NCI-H460 (cell line): ENCODE results near the gene CARS2. TPM values are rescaled to one million over a fixed set of nuclear protein-coding genes. Genes with fewer than 3 reads are reported as not detected.
"Not testable (repeated sequence)": the region's sequence is repeated elsewhere in the genome, so short reads cannot be mapped to it uniquely, and the experiment has no call there.

Experiments
- DNase-seq: peaks from one replicate; pipeline ENCODE4 v3.0.0-alpha.2; 2016; ENCODE audit warnings: low read depth; ENCODE audit errors: extremely low read depth
- total RNA-seq: library from RNA; depleted of rRNA; stranded (reverse); fragments of >200 nt; shearing (Covaris generic); gene quantifications from 2 replicates; pipeline ENCODE4 v1.2.3, GENCODE V29; 2014

Gene CARS2
- total RNA-seq, 1 experiment from 2014 or later: 34.9 TPM

DNA sequence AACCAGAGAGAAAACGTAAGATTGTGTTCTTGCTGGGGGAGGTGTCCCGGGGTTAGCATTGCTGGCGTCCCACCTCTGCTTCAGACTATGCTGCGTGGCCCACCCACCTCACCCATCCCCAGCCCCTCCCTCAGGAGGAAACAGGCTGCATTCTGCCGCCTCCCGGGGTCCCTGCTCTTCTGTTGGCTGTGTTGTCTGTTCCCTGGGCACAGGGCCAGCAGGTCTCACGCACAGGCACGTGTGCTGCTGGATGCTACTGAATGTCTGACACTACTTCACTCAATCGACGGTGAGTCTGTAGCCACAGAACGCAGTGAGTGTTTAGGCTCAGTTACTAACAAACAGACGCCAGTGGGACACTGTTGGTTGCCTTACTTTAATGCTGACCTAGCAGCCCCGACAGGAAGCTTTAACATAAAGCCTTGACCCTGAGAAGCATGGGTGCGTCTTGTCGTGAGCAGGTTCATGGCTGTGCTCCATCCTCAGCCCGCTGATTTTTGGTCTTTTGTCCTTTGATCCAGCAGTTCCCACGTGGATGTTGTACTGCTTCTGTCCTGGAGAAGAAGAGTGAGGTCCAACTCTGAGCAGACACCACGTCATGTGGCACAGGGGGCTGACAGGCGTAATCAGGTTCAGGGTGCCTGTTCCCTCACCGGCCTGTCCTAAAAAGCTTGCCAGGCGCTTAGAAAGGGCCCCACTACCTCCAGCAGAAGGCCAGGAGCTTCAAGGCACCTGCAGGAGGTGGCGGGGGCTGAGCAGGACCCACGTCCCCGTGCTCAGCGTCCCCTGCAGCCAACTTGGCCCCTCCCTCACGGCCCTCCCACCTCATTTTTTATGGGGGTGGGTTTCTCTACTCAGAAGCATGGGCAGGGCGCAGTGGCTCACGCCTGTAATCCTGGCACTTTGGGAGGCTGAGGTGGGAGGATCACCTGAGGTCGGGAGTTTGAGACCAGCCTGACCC is 64.6 kb downstream of the CARS2 start:
- no peak for DNase-seq

DNA sequence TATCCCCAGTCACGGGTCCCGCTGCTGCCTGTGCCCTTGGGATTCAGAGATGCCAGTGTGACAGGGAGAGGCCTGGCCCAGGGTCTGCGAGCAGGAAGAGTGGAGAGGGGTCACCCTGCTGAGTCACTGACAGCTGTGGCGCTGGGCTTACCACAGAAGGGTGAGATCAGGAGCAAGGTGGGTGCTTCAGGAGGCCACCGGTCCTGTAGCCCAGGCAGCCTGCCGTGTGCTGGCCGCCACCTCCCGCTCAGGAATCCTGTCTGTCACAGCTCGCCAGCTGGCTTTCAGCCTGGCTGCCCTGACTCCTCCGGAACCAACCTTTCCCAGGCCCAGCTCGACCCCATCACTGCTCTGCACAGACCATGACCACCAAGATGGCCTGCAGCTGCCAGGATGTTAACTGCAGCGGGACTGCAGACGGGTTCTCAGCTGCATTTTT is 65.3 kb downstream of the CARS2 start:
- no peak for DNase-seq

DNA sequence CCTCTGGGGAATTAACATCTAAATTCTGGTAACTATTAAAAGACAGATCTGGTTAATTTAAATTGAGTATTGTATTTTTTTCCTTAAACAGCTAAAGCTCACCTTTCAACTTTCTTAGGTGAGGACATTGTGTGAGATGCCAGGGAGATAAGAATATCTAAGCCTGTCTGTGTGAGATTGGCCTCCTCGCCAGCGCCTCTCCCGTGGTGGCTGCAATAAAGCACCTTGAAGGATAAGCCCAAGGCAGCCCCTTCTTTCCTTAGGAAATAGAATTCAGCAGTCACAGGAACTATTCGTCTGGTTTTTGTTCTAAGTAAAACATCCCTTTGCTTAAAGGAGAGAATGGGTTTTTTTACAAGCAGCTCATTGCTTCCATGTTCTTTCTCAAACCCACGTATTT is 66.0 kb downstream of the CARS2 start:
- DNase-seq: no peak

DNA sequence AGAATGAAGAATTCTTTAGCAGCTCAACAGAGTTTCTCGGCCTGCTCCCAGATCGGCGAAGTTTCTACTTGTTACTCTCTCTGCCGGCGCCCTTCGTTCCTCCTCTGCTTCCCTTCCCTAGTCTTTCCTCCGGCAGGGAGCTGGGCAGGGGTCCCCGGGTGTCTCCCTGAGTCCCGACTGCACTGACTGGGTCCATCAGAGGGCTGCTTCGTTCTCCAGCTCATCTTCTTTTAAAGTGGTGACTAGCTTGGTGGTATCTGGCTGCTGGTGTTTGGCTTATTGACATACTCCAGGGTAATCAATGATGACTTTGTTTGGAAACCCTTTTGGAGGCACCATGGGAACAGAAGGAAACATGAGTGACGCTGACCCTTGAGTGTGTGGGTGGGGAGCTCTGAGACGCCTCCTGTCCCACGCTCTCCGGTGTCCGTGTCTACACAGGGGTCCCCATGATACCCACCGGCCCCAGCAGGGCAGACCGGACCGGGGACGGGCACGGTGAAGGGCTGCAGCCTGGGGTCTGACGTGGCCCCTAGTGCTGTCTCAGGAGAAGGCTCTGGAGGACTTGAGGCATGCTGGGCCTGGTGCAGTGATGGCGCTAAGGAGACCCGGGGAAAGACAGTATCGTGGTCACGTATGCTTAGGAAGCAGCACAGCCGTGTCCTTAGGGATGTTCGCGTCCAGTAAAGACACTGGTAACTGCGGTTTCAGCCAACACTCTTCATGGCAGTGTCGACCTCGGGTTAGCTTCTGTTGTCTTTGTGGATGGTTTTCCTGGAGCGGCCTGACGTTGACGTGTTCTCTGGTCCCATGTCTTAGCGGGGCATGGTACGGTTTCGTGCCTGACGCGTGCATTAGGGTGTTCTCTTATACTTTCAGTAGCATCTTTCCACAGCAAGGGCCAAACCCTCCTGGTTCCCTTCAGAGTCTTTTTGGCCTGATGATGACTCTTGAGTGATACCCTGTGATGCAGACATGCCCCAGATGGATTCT is 66.8 kb downstream of the CARS2 start:
- DNase-seq: no peak

DNA sequence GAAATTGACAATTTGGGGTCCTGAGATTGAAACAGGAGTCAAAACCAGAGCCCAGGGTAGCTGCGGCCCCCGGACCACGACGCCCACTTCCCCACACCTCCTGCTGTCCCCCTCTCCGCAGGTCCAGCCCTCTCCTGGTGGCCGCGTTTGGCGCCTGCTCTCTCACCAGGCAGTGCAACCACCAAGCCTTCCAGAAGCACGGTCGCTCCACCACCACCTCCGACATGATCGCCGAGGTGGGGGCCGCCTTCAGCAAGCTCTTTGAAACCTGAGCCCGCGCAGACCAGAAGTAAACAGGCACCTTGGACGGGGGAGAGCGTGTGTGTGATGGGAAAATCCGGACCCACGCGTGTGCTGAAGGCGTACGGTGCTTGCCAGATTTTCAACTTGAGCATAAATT is 67.7 kb downstream of the CARS2 start:
- no peak for DNase-seq

DNA sequence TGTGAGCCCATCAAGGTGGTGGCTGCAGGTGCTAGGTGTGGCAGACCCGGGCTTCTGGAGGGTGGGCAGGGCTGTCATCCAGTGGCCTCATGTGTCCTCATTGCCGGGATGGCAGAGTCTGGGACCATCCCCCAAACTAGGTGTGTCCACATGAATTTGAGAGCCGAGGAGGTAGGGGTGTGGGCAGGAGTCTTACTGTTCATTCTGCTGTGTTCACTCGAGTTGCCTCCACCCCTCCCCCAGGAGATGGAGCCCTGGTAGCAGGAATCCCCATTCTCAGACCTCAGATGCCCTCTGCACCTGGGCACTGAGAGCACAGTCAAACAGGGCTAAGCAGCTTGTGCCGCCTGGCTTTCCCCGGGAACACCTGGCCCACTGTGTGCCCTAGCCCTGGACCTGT is 68.2 kb downstream of the CARS2 start:
- no peak for DNase-seq

DNA sequence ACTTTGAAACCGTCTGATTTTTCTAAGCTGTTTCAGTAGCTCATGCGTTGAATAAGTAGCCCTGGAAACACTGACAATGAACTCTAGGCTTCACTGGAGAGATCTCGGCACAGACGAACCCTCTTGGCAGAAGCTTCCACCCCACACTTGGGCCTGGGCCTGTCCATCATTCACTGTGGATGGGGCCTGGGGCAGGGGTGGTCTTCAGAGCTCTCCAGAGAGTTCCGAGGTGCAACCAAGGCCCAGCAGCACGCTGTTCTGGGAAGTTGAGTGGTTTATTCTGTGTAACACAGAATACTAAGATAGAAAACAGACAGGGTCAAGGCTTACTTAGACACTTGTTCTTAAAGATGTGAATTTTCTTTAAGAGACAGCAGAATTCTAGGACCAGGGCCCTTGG is 68.6 kb downstream of the CARS2 start:
- DNase-seq: no peak

DNA sequence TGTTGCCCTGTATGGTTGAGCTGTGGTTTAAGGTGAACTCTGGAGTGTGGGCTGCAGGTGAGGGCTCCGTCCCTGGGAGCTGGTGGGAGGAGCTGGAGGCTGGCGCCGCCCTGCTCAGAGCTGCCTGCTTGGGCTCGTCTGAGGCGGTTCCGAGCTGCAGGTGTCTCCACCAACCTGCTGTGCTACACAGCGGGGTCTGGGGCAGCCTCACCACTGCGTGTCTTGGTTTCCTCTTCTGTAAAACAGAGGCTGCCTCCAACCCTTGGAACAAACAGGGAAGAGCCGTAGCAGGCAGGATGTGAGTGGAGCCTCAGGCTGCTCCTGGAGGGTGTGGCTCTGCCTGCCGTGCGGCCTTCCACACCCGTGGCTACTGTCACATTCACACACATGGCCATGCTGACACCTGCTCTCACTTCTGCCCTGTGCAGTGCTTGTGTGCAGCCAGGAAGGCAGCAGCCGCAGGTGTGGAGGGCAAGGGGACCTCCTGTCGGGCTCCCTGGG is 69.2 kb downstream of the CARS2 start:
- no peak for DNase-seq

DNA sequence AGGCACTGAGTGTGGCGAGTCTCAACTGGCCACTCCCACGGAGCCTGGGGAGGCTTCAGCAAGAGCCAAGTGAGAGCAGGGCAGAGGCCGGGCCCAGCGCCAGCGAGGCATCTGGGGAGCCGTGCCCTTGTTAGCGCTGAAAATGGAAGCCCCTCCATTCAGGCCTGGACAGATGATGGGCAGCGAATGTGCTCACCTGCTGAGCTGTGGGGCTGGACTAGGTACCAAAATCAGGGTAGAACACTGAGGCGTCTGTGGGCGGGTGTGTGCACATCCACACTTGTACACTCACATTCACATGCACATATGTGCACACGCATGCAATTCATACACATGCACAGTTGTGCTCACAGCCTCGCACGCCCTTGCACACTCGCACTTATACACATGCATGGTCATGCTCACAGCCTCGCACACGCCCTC is 69.9 kb downstream of the CARS2 start:
- no peak for DNase-seq

DNA sequence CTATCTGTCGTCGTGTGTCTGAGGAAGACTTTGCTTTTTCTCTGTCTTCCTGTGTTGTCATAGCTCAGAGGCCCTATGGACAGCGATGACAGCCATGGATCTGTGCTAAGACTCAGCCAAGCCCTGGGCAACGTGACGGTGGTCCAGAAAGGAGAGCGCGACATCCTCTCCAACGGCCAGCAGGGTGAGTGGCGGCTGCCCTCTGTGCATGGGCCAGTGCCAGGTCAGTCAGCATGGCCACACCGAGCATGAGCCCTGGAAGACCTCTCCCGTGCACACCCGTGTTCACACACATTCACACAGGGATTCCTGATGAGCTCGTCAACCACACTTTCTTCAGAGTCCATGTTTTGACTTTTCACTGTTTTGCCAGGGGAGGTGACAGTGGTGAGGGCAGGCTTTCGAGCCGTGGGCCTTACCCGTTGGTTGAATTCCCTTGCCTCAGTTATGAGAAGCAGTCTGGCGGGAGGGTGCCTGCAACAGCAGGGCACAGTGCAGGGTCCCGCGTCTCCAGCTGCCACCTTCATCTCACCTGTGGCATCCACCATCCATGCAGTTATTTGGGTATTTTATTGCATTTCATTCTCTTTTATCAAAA is 70.4 kb downstream of the CARS2 start:
- DNase-seq: no peak

DNA sequence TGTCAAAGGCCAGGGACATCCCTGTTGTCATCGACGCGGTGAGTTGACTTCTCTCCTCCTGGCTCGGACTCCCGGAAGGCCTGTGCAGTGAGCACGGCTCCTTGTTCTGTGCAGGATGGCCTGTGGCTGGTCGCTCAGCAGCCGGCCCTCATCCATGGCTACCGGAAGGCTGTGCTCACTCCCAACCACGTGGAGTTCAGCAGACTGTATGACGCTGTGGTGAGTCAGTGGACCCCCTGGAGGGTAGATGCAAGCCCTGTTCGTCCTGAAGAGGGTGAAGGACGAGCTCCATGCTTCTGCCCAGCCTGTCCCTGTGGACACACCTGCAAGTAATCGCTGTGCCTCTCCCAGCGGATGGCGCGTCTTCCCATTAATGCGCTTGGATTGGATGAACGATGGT is 71.4 kb downstream of the CARS2 start:
- DNase-seq: no peak

DNA sequence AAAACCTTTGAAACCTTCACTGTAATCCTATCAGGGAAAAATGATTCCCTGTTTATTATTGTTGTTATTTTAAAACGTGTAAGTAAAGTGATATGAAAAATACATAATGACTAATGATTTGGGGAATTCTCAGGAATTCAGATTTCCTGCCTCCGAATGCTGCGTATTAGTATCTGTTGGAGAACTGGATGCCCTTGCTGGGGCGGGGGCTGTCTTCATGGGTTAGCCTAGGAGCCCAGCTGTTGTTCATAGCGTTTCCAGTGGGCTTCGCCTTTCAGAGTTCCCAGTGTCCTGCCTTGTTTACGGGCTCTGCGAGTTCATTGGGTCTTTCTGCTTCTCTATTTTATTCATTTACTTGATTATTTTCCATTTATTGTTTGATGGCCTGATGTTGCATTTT is 72.1 kb downstream of the CARS2 start:
- no peak for DNase-seq

DNA sequence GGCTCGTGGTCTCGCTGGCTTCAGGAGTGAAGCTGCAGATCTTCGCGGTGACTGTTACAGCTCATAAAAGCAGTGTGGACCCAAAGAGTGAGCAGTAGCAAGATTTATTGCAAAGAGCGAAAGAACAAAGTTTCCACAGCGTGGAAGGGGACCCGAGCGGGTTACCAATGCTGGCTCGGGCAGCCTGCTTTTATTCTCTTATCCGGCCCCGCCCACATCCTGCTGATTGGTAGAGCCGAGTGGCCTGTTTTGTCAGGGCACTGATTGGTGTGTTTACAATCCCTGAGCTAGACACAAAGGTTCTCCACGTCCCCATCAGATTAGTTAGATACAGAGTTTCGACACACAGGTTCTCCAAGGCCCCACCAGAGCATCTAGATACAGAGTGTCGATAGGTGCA is 73.7 kb downstream of the CARS2 start:
- not testable (repeated sequence) for DNase-seq

DNA sequence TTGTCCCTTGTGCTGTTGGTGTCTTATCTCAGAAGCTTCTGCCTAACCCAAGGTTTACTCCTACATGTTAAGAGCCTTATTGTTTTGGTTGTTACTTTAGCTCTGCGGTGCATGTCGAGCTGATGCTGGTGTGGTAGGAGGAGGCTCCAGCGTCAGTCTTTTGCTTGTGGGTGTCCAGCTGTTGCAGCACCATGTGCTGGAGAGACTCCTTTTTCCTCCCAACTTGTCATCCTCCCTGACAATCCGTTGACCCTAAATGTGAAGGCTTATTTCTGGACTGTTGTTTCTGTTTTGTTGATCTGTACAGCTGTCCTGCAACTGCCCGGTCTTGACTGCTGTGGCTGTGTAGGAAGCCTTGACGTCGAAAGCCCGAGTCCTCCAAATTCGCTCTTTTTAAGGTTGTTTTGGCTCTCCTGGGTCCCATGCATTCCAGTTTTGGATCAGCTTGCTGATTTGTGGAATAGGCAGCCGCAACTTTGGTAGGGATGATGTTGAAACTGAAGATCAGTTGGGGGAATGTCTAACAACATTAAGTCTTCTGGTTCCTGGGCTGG is 75.3 kb downstream of the CARS2 start:
- no peak for DNase-seq

DNA sequence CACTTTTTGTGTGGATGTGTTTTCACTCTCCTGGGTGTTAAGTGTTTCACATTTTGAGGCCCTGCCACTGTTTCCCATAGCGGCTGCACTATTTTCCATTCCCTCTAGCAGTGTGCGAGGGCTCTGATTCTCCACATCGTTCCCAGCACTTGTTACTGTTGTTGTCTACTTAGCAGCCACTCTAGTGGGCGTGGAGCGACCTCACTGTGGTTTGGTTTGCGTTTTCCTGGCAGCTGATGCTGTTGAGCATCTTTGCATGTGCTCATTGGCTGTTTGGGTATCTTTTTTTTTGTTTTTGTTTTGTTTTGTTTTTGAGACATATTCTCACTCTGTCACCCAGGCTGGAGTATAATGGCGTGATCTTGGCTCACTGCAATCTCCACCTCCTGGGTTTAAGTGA is 76.2 kb downstream of the CARS2 start:
- DNase-seq: no peak

DNA sequence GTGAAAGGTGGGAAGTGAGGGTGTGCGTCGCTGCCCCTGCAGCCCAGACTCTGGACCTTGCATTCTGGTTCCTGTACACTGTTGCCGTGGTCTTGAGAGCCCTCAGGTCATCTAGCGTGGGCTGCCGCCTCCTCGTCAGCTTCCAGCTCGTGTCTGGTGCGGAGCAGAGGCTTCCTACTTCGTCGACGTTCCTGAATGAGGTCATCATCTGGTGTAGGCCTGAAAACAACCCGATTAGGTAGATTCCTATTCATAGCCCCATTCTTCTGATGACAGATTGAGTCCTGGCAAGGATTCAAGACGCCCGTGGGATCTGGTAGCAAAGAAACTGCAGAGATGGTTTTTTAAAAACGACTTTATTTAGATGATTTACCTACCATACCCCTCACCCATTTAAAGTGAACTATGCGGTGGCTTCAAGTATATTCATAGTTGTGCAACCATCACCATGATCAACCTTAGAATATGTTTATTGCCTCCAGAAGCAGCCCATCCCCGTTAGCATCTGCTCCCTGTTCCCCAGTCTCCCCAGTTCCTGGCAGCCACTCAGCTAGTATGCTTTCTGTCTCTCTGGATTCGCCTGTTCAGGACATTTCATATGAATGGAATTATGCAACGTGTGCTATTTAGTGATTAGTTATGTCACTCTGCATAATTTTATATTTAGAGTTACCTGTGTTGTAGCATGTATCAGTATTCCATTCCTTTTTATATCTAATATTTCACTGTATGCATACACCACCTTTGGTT is 76.8 kb downstream of the CARS2 start:
- no peak for DNase-seq

DNA sequence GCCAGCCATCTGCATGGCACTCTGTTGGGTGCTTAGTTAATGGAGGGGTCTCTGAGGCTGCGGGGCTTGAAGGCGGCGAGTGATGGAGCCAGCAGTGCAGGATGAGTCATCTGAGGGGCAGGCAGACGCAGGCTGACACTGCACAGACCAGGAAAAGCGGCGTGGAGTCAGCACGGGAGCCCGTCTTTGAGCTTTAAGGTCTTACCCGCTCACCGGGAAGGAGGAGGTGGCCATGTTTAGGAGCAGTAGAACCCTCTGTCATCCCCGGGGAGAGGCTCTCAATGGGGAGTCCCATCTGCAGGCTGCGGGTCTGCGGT is 77.5 kb downstream of the CARS2 start:
- DNase-seq: no peak

DNA sequence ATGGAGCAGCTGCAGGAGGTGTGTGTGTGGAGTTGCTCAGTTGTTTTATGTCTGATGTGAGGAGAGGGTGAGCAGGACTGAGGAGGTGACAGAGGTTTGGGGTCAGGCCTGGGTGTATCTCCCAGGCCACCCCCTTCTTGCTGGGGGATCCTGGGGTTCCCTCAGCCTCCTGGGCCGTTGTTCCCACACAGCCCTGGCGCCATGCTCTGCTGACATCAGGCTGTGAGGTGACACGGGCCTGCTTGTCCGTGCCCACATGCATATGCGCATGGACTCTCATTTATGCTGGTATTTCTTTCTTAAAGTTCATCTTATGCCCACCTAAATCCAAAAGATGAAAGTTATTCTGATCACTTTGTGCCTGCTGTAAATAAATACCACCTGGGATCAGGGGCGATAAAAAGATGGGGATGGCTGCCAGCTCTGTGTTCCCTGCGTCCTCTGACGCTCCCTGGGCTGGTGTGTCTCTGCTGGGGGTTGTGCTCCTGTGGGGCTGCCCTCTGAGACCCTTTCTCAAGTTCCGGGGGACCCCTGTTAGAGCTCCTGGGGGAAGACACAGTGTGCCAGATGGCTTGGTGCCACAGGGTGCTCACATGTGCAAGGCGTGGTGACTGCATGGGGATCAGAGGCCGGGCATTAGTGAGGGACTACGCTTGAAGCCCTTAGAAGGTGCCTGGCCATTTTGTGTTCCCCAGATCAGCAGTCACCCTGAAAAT is 78.0 kb downstream of the CARS2 start:
- DNase-seq: no peak

DNA sequence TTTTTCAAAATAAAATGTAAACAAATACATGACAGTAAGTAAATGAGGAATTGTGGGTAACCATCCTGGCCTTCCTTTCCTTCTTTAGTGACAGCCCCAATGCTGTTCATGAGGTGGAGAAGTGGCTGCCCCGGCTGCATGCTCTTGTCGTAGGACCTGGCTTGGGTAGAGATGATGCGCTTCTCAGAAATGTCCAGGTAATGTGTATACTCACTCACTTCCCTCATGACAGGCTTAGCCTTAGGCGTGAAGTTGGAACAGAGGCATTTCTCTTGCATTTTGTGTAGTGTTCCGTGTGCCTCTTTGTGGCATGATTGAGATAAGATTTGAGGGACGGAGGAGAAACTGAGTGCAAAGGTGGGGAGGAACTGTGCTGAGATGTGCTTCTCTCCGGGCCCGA is 78.6 kb downstream of the CARS2 start:
- no peak for DNase-seq
